ENCODE data around the gene BICD1. TPM values are rescaled to one million over a fixed set of nuclear protein-coding genes. Genes with fewer than 3 reads are reported as not detected.

BICD1 gene
- total RNA-seq, 2 experiments from 2014 or later: 12.5 to 15.9 TPM

GRCh38 chr12:32302218-32303173, 195.8 kb downstream of the BICD1 start:
- H3K4me3 Mint-ChIP-seq: no peak overlapping the region
- CTCF ChIA-PET: no interaction called here
- no peaks in the 10 kb centered on the region for H3K9me3 Mint-ChIP-seq
- no peaks in the 10 kb centered on the region for H3K36me3 Mint-ChIP-seq (ENCODE audit: low read depth)
- H3K4me1 Mint-ChIP-seq: no peaks in the 10 kb centered on the region
- H3K27ac Mint-ChIP-seq: no peak overlapping the region
- no peak for DNase-seq
- POLR2A ChIA-PET: no interaction called here
- no peaks in the 10 kb centered on the region for H3K27me3 Mint-ChIP-seq

- CTCF ChIA-PET: no interaction called here
- no peaks in the 10 kb centered on the region for H3K27me3 Mint-ChIP-seq
Observed at GRCh38 chr12:32303174-32303549, 196.5 kb downstream of the BICD1 start.

GRCh38 chr12:32305163-32305562, 198.5 kb downstream of the BICD1 start:
- Mint-ChIP-seq H3K4me1 (no peaks in the 10 kb centered on the region), H3K27me3 (no peaks in the 10 kb centered on the region), H3K9me3 (no peaks in the 10 kb centered on the region), H3K27ac (no peak overlapping the region), H3K36me3 (ENCODE audit: low read depth) (no peaks in the 10 kb centered on the region), H3K4me3 (no peak overlapping the region)
- POLR2A ChIA-PET: no interaction called here
- DNase-seq: no peak
- CTCF ChIA-PET: interaction anchor here (0.6 kb wide), 1 partner anchor 516 kb away, joined by 6 read pairs; no protein-coding TSS in a partner anchor

More at GRCh38 chr12:32303174-32303549, 196.5 kb downstream of the BICD1 start:
- H3K36me3 Mint-ChIP-seq (ENCODE audit: low read depth): no peaks in the 10 kb centered on the region
- no peaks in the 10 kb centered on the region for H3K4me1 Mint-ChIP-seq
- H3K4me3 Mint-ChIP-seq: no peak overlapping the region
- H3K9me3 Mint-ChIP-seq: no peaks in the 10 kb centered on the region
- DNase-seq: no peak
- no peak overlapping the region for H3K27ac Mint-ChIP-seq
- POLR2A ChIA-PET: no interaction called here

GRCh38 chr12:32307326-32307725, 200.7 kb downstream of the BICD1 start:
- Mint-ChIP-seq H3K27ac (no peak overlapping the region), H3K4me3 (no peak overlapping the region), H3K9me3 (no peaks in the 10 kb centered on the region), H3K36me3 (ENCODE audit: low read depth) (no peaks in the 10 kb centered on the region), H3K4me1 (peaks cover 5% of the 10 kb centered on the region), H3K27me3 (no peaks in the 10 kb centered on the region)
- ChIA-PET CTCF (interaction anchor here (7.7 kb wide), 1 partner anchor 654 kb away, joined by 93 read pairs; no protein-coding TSS in a partner anchor), POLR2A (interaction anchor here (1.2 kb wide), 1 partner anchor 348 kb away, joined by 3 read pairs; the partner anchor contains the start of gene RESF1)
- DNase-seq: no peak

- ChIA-PET CTCF (interaction anchor here (0.6 to 7.7 kb wide), 3 partner anchors 25 to 657 kb away, joined by 3 to 93 read pairs (median 3); no protein-coding TSS in a partner anchor), POLR2A (no interaction called here)
Observed at GRCh38 chr12:32309811-32310736, 203.4 kb downstream of the BICD1 start.

GRCh38 chr12:32312049-32312670, 205.5 kb downstream of the BICD1 start:
- no peak overlapping the region for H3K4me3 Mint-ChIP-seq
- H3K4me1 Mint-ChIP-seq: peaks cover 5% of the 10 kb centered on the region
- H3K9me3 Mint-ChIP-seq: no peaks in the 10 kb centered on the region
- ChIA-PET CTCF (interaction anchor here (0.6 to 7.7 kb wide), 13 partner anchors 11 to 674 kb away, joined by 3 to 93 read pairs (median 5); no protein-coding TSS in a partner anchor), POLR2A (interaction anchor here (1.0 kb wide), 1 partner anchor 11 kb away, joined by 3 read pairs; no protein-coding TSS in a partner anchor)
- no peak overlapping the region for H3K27ac Mint-ChIP-seq
- H3K27me3 Mint-ChIP-seq: no peaks in the 10 kb centered on the region
- no peaks in the 10 kb centered on the region for H3K36me3 Mint-ChIP-seq (ENCODE audit: low read depth)
- DNase-seq: no peak

More at GRCh38 chr12:32309811-32310736, 203.4 kb downstream of the BICD1 start:
- Mint-ChIP-seq H3K4me3 (no peak overlapping the region), H3K27ac (no peak overlapping the region), H3K4me1 (peaks cover 5% of the 10 kb centered on the region), H3K9me3 (no peaks in the 10 kb centered on the region), H3K36me3 (ENCODE audit: low read depth) (no peaks in the 10 kb centered on the region), H3K27me3 (no peaks in the 10 kb centered on the region)
- no peak for DNase-seq

GRCh38 chr12:32322354-32322753, 215.7 kb downstream of the BICD1 start:
- Mint-ChIP-seq H3K27me3 (no peaks in the 10 kb centered on the region), H3K36me3 (ENCODE audit: low read depth) (no peaks in the 10 kb centered on the region), H3K4me3 (no peak overlapping the region), H3K27ac (no peak overlapping the region), H3K4me1 (no peaks in the 10 kb centered on the region), H3K9me3 (no peaks in the 10 kb centered on the region)
- POLR2A ChIA-PET: interaction anchor here (1.0 kb wide), 1 partner anchor 10 kb away, joined by 3 read pairs; no protein-coding TSS in a partner anchor
- no peak for DNase-seq
- CTCF ChIA-PET: interaction anchor here (1.3 to 2.1 kb wide), 2 partner anchors 10 to 669 kb away, joined by 3 to 11 read pairs; no protein-coding TSS in a partner anchor

- no peaks in the 10 kb centered on the region for H3K36me3 Mint-ChIP-seq (ENCODE audit: low read depth)
- DNase-seq: no peak
- no peaks in the 10 kb centered on the region for H3K27me3 Mint-ChIP-seq
- no peak overlapping the region for H3K27ac Mint-ChIP-seq
- CTCF ChIA-PET: no interaction called here
- H3K4me1 Mint-ChIP-seq: peaks cover 8% of the 10 kb centered on the region
- no peaks in the 10 kb centered on the region for H3K9me3 Mint-ChIP-seq
- POLR2A ChIA-PET: no interaction called here
- H3K4me3 Mint-ChIP-seq: no peak overlapping the region
Observed at GRCh38 chr12:32331133-32331532, 224.5 kb downstream of the BICD1 start.

- no peak for DNase-seq
- Mint-ChIP-seq H3K9me3 (no peaks in the 10 kb centered on the region), H3K27me3 (no peaks in the 10 kb centered on the region), H3K4me3 (no peak overlapping the region), H3K4me1 (peaks cover 8% of the 10 kb centered on the region), H3K36me3 (ENCODE audit: low read depth) (no peaks in the 10 kb centered on the region), H3K27ac (no peak overlapping the region)
- CTCF ChIA-PET: no interaction called here
- POLR2A ChIA-PET: no interaction called here
Observed at GRCh38 chr12:32332446-32332845, 225.8 kb downstream of the BICD1 start.

- ChIA-PET POLR2A (no interaction called here), CTCF (interaction anchor here (0.9 to 1.4 kb wide), 2 partner anchors 24 to 681 kb away, joined by 3 to 4 read pairs; no protein-coding TSS in a partner anchor)
- Mint-ChIP-seq H3K4me1 (peaks cover 8% of the 10 kb centered on the region), H3K27ac (no peak overlapping the region), H3K4me3 (no peak overlapping the region), H3K27me3 (no peaks in the 10 kb centered on the region), H3K9me3 (no peaks in the 10 kb centered on the region), H3K36me3 (ENCODE audit: low read depth) (no peaks in the 10 kb centered on the region)
- DNase-seq: no peak
Observed at GRCh38 chr12:32334371-32334777, 227.7 kb downstream of the BICD1 start.

- Mint-ChIP-seq H3K27me3 (no peaks in the 10 kb centered on the region), H3K4me1 (peaks cover 8% of the 10 kb centered on the region), H3K4me3 (no peak overlapping the region), H3K27ac (no peak overlapping the region), H3K9me3 (no peaks in the 10 kb centered on the region), H3K36me3 (ENCODE audit: low read depth) (no peaks in the 10 kb centered on the region)
- no peak for DNase-seq
- ChIA-PET POLR2A (no interaction called here), CTCF (no interaction called here)
Observed at GRCh38 chr12:32336261-32336660, 229.6 kb downstream of the BICD1 start.

GRCh38 chr12:32343496-32343895, 236.8 kb downstream of the BICD1 start:
- no peaks in the 10 kb centered on the region for H3K36me3 Mint-ChIP-seq (ENCODE audit: low read depth)

More at GRCh38 chr12:32343496-32343895, 236.8 kb downstream of the BICD1 start:
- H3K27ac Mint-ChIP-seq: no peak overlapping the region
- ChIA-PET CTCF (no interaction called here), POLR2A (no interaction called here)
- no peak overlapping the region for H3K4me3 Mint-ChIP-seq
- no peak for DNase-seq
- no peaks in the 10 kb centered on the region for H3K27me3 Mint-ChIP-seq
- no peaks in the 10 kb centered on the region for H3K9me3 Mint-ChIP-seq
- H3K4me1 Mint-ChIP-seq: no peaks in the 10 kb centered on the region

All from activated CD4-positive, alpha-beta memory T cell treated with anti-CD3 and anti-CD28 coated beads, Interleukin-2, amount 10 ng/mL, durations not matched to agents 7 days and 5 days (primary cell).